NCI-H2196 (cell line): ENCODE measurements around the gene SLC35A4.
"Not testable (repeated sequence)": the region's sequence is repeated elsewhere in the genome, so short reads cannot be mapped to it uniquely, and the experiment has no call there.

Experiments used
- DNase-seq: peaks from one replicate; lab custom pipeline; 2025; ENCODE audit not compliant: unreplicated experiment; lab: John Stamatoyannopoulos, UW

SLC35A4 gene

GRCh38 chr5:140557965-140558364 is 6.7 kb upstream of the SLC35A4 start:
- no peak for DNase-seq

GRCh38 chr5:140558542-140558941 is 6.1 kb upstream of the SLC35A4 start:
- no peak for DNase-seq

GRCh38 chr5:140560227-140560626 is 4.4 kb upstream of the SLC35A4 start:
- no peak for DNase-seq

GRCh38 chr5:140561753-140562523 is 2.7 kb upstream of the SLC35A4 start:
- DNase-seq = no peak

- no peak for DNase-seq
These were observed 1.0 kb upstream of the SLC35A4 start for GRCh38 chr5:140563596-140563995.

GRCh38 chr5:140565024-140565779 is 574 bp downstream of the SLC35A4 start:
- no peak for DNase-seq

- no peak for DNase-seq
These were observed 1.1 kb downstream of the SLC35A4 start for GRCh38 chr5:140565780-140566095.

GRCh38 chr5:140566665-140567064 is 2.0 kb downstream of the SLC35A4 start:
- no peak for DNase-seq

GRCh38 chr5:140567136-140567818 is 2.6 kb downstream of the SLC35A4 start:
- DNase-seq = no peak

GRCh38 chr5:140567871-140568270 is 3.2 kb downstream of the SLC35A4 start:
- DNase-seq = no peak

- no peak for DNase-seq
These were observed 3.9 kb downstream of the SLC35A4 start for GRCh38 chr5:140568443-140569063.

GRCh38 chr5:140569197-140569596 is 4.6 kb downstream of the SLC35A4 start:
- no peak for DNase-seq

- DNase-seq = no peak
These were observed 5.4 kb downstream of the SLC35A4 start for GRCh38 chr5:140570058-140570457.

GRCh38 chr5:140570488-140570887 is 5.9 kb downstream of the SLC35A4 start:
- no peak for DNase-seq

- DNase-seq = no peak
These were observed 6.5 kb downstream of the SLC35A4 start for GRCh38 chr5:140571105-140571504.

GRCh38 chr5:140573683-140574082 is 9.1 kb downstream of the SLC35A4 start:
- DNase-seq = no peak

GRCh38 chr5:140574165-140574564 is 9.5 kb downstream of the SLC35A4 start:
- no peak for DNase-seq

GRCh38 chr5:140575309-140575708 is 10.7 kb downstream of the SLC35A4 start:
- DNase-seq = no peak

GRCh38 chr5:140576776-140577201 is 12.2 kb downstream of the SLC35A4 start:
- DNase-seq = no peak

- not testable (repeated sequence) for DNase-seq
These were observed 14.6 kb downstream of the SLC35A4 start for GRCh38 chr5:140579188-140579747.

- no peak for DNase-seq
These were observed 22.9 kb downstream of the SLC35A4 start for GRCh38 chr5:140587495-140587894.
